ENCODE data around the gene TNFSF8. TPM values are rescaled to one million over a fixed set of nuclear protein-coding genes. Genes with fewer than 3 reads are reported as not detected.

TNFSF8 gene
- total and polyA plus RNA-seq, 2 of the 4 experiments (the other 2 are of a cell fraction): not detected

- H3K9me1 ChIP-seq (ENCODE audit: insufficient read depth, low read length): 0 out of 2 replicates have a peak, but pooled peaks cover 4% of the 10 kb centered on the region
- peak overlapping the region; percentile 83 for H2AK5ac ChIP-seq (ENCODE audit: low read depth, low read length)
- peak overlapping the region; percentile 2; the same call in 1 of the 2 replicates for H2BK20ac ChIP-seq (ENCODE audit: low read depth, low read length)
- H3K36me3 ChIP-seq (ENCODE audit: control insufficient read depth, insufficient read depth, low read length): no peaks in the 10 kb centered on the region
- H3K79me1 ChIP-seq (ENCODE audit: low read depth in 1 of 2, low read length in 2 of 2): no peaks in the 10 kb centered on the region
- peaks cover 11% of the 10 kb centered on the region; the same call in 1 of the 2 replicates for H3K4me1 ChIP-seq (ENCODE audit: control insufficient read depth, insufficient read depth, low read length)
- ATAC-seq (ENCODE audit: low read depth): no peak
- H2BK5ac ChIP-seq (ENCODE audit: low read depth, low read length, poor library complexity, severe bottlenecking): no peak overlapping the region
- DNase-seq: peak; percentile 63
- H4K20me1 ChIP-seq (ENCODE audit: insufficient read depth, low read length): no peaks in the 10 kb centered on the region
- H3K56ac ChIP-seq (ENCODE audit: extremely low read depth, insufficient read depth, low read length): no peak overlapping the region
- peak overlapping the region; percentile 6 for H2AFZ ChIP-seq (replicated peaks; ENCODE audit: low read length, poor library complexity)
- H4K91ac ChIP-seq (ENCODE audit: insufficient read depth, low read depth, low read length): no peak overlapping the region
- dilution Hi-C loops (cut with HindIII; ENCODE audit: low sequenced_read_pairs, unreplicated experiment) (no loop called here), intact Hi-C loops (cut with micrococcal nuclease) (loop anchor here (10.0 kb wide), 2 partner anchors 474 to 504 kb away; no protein-coding TSS in a partner anchor), in situ Hi-C loops (cut with MboI; ENCODE audit: low sequenced_read_pairs) (loop anchor here (5.0 to 10.0 kb wide), 2 partner anchors 172 to 504 kb away; no protein-coding TSS in a partner anchor)
- WGBS, 2 experiments (ENCODE audit: extremely low coverage in 2 of 2, insufficient read length in 1 of 2): 35% methylated on average over 2 of the region's 6 CpGs; no CpG with 5 or more reads in 1 of the 2 experiments
- ChIA-PET POLR2A (ENCODE audit: unreplicated experiment) (interaction anchor here (0.6 kb wide), 1 partner anchor 783 kb away, joined by 3 read pairs; no protein-coding TSS in a partner anchor), CTCF (interaction anchor here (0.7 to 1.5 kb wide), 6 partner anchors 95 to 1603 kb away, joined by 3 to 9 read pairs (median 4); partner anchors contain the start of gene TEX48)
- no peak overlapping the region for H3K9ac ChIP-seq (ENCODE audit: low read depth, low read length)
- no peak overlapping the region for H3K4me3 ChIP-seq (ENCODE audit: insufficient read depth, low read depth, low read length)
- peak overlapping the region; percentile 25; the same call in 1 of the 2 replicates for H3K18ac ChIP-seq (ENCODE audit: low read depth, low read length)
- H3K27me3 ChIP-seq (ENCODE audit: control insufficient read depth, insufficient read depth, low read length): peaks cover 6% of the 10 kb centered on the region; the same call in 1 of the 2 replicates
- 0 out of 2 replicates have a peak overlapping the region, but pooled peaks have one; percentile 8 for H3K23ac ChIP-seq (ENCODE audit: low read depth, low read length)
- H2BK15ac ChIP-seq (ENCODE audit: low read depth, low read length): no peak overlapping the region; the same call in 2 of the 3 replicates
- peak overlapping the region; percentile 22; the same call in 1 of the 2 replicates for H2BK120ac ChIP-seq (ENCODE audit: low read depth, low read length)
- H3K27ac ChIP-seq (ENCODE audit: insufficient read depth, low read length): no peak overlapping the region
- TF ChIP-seq CHD1 (IDR thresholded peaks at IDR 0.05; ENCODE audit: low read depth, low read length) (no peak), SMC3 (IDR thresholded peaks at IDR 0.05; ENCODE audit: low read depth, low read length) (no peak), BHLHE40 (IDR thresholded peaks at IDR 0.05; ENCODE audit: low read depth, low read length) (peak; percentile 63)
- no TSS peak for BruUV-seq (replicated peaks)
- H3K14ac ChIP-seq (replicated peaks; ENCODE audit: low read depth, low read length): peak overlapping the region; percentile 55
- peak overlapping the region; percentile 58 for H3K4ac ChIP-seq (ENCODE audit: low read depth, low read length)
- no peak overlapping the region for H3K4me2 ChIP-seq (ENCODE audit: low read depth, low read length)
- 0 out of 2 replicates have a peak overlapping the region, but pooled peaks have one; percentile 28 for H4K5ac ChIP-seq (ENCODE audit: low read depth, low read length)
- no peak overlapping the region; a peak in 1 of 4 replicates for H4K8ac ChIP-seq (ENCODE audit: low read depth in 2 of 2, low read length in 2 of 2)
- no peak overlapping the region for H2AK9ac ChIP-seq (replicated peaks; ENCODE audit: low read depth, low read length, poor library complexity)
- H3K9me3 ChIP-seq (ENCODE audit: control insufficient read depth, insufficient read depth, low read length): no peaks in the 10 kb centered on the region
These were observed 21.5 kb downstream of the TNFSF8 start for GRCh38 chr9:114908805-114909448.

Measured in IMR-90 (cell line).